CD4-positive, alpha-beta T cell treated with Interferon alpha-2 for 1 hour (primary cell): ENCODE data around the gene OR2C1.

Experiments used
- DNase-seq, 2 donors: peaks; one replicate each; pipeline ENCODE4 v3.0.0-alpha.2; 2020 to 2022

OR2C1 gene

GRCh38 chr16:3355589-3355988 lies at the start of gene OR2C1:
OR2C1 (plus strand) TSS chr16:3355889; CDS start chr16:3355941, 52 bp downstream.
- DNase-seq: no peak

DNA sequence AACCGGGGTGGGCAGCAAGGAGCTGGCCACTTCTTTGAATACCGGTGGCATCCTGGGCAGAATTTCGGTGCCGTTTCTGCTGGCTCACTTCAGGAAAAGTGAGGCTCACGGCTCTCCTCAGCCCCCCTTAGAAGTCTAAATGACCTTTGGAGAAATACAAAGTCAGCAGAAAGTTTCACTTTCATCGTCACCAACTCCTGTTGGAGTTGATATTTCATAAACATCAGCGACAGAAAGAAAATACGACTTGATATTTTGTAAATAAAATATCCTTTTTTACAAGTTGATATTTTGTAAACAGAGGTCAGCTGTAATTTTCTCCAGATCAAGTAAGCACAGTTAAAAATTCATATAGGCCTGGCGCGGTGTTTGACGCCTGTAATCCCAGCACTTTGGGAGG lies 49.6 kb upstream of the OR2C1 start:
- no peak for DNase-seq

DNA sequence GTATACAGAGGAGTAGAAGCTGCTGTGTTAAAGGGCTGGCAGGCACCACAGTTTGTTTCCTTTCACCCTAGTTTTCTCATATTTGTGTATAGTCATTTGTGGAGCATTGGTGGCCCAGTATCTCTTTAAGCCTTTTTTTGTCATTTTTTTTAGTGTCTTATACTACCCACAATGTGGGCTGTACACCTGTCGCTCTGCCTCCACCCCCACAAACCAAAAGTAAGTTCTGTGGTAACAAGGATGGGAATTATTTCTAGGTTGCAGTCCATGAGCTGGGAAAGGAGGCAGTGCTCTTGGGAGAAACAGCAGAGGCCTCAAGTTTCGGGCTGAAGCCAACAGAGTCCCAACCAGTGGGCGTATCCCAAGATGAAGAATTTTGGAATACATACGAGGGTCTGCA lies 44.2 kb upstream of the OR2C1 start:
- no peak for DNase-seq

DNA sequence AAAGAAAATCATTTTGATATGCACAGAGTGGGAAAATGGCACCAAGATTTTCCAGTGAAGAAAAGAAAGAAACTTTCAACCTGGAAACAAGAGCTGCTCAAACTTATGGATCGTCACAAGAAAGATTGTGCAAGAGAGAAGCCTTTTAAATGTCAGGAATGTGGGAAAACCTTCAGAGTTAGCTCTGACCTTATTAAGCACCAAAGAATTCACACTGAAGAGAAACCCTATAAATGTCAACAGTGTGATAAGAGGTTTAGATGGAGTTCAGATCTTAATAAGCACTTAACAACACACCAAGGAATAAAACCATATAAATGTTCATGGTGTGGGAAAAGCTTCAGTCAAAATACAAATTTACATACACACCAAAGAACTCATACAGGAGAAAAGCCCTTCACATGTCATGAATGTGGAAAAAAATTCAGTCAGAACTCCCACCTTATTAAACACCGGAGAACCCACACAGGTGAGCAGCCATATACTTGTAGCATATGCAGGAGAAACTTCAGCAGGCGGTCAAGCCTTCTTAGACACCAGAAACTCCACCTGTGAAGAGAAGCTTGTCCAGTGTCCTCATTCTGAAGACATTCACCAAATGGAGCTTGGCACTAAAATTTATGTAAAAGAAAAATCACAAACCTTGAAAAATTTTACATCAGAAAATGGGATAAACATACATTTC lies 38.2 kb upstream of the OR2C1 start:
- DNase-seq: peak in 1 of 2 donors; percentile 5

DNA sequence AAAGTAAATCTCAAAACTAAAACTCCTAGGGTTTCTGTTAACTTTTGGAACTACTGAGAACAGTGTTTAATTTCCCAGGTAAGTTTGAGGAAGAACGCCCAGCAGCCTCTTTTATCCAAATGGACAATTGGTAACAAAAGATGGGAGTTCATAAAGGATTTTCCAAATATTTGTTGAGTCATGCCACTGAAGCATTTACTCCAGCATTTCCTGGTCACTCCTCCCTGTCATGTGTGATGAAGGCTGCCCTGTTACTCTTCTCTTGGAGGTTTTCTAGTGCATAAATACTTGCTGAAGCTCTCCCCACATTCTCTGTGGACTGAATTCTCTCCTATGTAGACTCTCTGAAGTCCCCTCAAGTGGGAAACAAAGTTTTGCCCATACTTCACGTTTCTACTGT lies 33.9 kb upstream of the OR2C1 start:
- no peak for DNase-seq

GRCh38 chr16:3327514-3327913 lies 28.2 kb upstream of the OR2C1 start:
- no peak for DNase-seq

GRCh38 chr16:3328104-3328503 lies 27.6 kb upstream of the OR2C1 start:
- no peak for DNase-seq

- no peak for DNase-seq
Measured at GRCh38 chr16:3328643-3329042, 27.0 kb upstream of the OR2C1 start.

- no peak for DNase-seq
Measured at GRCh38 chr16:3346041-3346440, 9.6 kb upstream of the OR2C1 start.

GRCh38 chr16:3347586-3347985 lies 8.1 kb upstream of the OR2C1 start:
- DNase-seq: no peak

GRCh38 chr16:3348547-3349167 lies 7.0 kb upstream of the OR2C1 start:
- DNase-seq: no peak

DNA sequence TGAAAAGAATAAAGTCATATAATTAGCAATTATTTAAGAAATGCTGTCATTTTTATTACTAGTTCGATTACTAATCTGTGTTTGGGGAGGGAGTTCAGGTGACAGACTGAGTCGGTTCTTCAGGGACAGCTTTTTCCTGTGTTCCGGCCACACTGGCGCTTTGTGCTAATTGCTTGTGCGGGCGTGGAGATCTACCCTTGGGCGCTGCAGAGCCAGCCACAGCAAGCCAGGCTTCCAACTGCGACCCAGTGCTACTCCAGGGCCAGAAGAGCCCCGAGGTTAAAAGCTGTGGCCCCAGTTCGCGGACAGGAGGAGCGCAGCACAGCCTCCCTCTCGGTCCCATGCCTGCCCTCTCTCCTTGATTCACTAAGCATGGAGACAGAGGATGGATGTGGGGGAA lies 6.5 kb upstream of the OR2C1 start:
- DNase-seq: no peak

DNA sequence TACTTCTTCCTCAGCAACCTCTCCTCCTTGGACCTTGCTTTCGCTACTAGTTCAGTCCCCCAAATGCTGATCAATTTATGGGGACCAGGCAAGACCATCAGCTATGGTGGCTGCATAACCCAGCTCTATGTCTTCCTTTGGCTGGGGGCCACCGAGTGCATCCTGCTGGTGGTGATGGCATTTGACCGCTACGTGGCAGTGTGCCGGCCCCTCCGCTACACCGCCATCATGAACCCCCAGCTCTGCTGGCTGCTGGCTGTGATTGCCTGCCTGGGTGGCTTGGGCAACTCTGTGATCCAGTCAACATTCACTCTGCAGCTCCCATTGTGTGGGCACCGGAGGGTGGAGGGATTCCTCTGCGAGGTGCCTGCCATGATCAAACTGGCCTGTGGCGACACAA lies 429 bp downstream of the OR2C1 start:
- DNase-seq: no peak

DNA sequence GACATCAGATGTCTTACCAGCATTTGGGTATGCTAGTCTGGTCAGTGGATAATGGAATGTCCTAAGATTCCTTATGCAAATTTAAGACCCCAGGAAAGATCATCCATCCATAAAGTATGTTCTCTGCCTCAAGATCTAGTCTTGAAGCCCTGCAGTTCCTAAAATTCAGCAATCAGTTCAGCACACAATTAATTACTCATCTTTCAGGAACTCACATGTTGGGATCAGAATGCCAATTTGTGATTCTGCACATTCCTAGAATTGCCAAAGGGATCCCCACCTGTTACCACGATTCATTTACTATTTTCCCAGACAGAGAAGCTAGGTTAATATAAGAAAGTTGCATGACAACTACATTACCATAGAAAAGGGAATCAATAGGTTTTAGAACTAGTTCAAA lies 3.2 kb downstream of the OR2C1 start:
- no peak for DNase-seq

GRCh38 chr16:3362931-3363330 lies 7.2 kb downstream of the OR2C1 start:
- no peak for DNase-seq

DNA sequence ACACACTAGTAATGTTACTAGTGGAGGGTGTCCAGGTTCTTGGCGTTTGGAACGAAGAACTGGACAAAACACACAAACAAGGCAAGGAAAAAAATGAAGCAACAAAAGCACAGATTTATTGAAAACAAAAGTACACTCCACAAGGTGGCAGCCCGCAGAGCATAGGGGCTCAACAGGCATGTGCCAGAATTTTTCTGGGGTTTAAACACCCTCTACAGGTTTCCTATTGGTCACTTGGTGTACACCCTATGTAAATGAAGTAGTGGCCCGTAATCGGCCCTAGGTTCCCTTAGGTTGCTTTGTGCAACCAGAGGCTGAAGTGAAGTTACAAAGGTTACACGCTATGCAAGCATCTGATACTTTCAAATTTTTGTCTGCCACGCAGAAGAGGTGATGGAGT lies 8.1 kb downstream of the OR2C1 start:
- no peak for DNase-seq

- peak; percentile 91 for DNase-seq
Measured at GRCh38 chr16:3364774-3365427, 9.2 kb downstream of the OR2C1 start.

DNA sequence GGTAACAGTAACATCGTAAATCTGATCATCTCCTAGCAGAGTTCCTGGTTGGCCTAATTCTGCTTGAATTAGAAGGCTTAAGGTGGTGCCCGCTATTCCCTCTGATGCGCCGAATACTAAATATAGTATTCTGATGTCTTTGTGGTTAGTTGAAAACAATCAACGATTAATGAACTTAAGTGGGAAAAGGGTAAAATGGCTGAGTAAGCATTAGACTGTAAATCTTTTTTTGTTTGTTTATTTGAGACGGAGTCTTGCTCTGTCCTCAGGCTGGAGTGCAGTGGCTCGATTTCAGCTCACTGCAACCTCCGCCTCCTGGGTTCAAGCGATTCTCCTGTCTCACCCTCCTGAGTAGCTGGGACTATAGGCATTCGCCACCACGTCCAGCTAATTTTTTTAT lies 13.4 kb downstream of the OR2C1 start:
- no peak for DNase-seq

- DNase-seq: no peak
Measured at GRCh38 chr16:3375680-3376079, 20.0 kb downstream of the OR2C1 start.

GRCh38 chr16:3377917-3378316 lies 22.2 kb downstream of the OR2C1 start:
- no peak for DNase-seq

- no peak for DNase-seq
Measured at GRCh38 chr16:3383045-3383448, 27.4 kb downstream of the OR2C1 start.

DNA sequence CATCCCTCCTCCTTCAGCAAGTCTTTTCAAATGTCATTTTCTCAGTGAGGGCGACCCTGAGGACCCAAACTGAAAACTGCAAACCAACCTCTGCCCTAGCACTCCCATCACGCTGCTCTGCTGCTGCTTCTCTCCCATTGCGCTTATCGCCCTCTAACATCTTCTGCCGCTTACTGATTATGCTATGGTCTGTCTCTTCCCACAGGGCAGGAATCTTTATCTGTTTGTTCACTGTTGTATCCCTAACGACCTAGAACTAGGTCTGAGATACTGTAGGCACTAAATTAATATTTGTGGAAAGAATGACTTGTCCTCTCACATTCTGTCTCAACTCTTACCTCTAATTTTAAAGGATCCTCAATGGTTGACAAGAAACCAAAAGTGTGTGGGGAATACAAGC lies 32.6 kb downstream of the OR2C1 start:
- DNase-seq: no peak

- DNase-seq: no peak
Measured at GRCh38 chr16:3389663-3390338, 34.1 kb downstream of the OR2C1 start.

DNA sequence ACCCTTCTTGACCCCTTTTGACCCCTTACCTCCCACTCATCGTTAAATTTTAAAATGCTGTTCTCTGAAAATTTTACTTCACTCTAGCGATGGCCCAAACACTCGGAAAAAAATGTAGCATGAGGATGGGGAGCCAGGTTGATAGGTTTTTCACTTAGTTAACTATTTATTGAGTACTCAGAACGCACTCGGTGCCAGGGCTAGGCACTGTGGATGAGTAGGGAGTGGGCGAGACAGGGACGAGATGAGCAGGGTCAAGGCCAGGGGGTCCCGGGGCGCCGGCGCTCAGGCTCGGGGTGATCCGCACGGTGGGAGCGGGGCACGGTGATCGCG lies 44.7 kb downstream of the OR2C1 start:
- DNase-seq: no peak
